HCT116 (cell line): ENCODE data around the gene KANSL3. TPM values are rescaled to one million over a fixed set of nuclear protein-coding genes. Genes with fewer than 3 reads are reported as not detected.

Experiments
- ATAC-seq: fragments of 200-7000 bp; cut with Tn5 transposase; 2 replicates; pipeline ENCODE4 v1.9.1; 2020; ENCODE audit warnings: mild to moderate bottlenecking, moderate library complexity
- BruUV-seq: library from RNA; stranded (reverse); fragments of 400-500 nt; replicated peaks from 2 replicates; lab custom pipeline; 2021; lab: Mats Ljungman, UMichigan
- CTCF ChIA-PET: fragments of 300-600 bp; sonication (Branson Sonifier 250); formaldehyde crosslinking; loops from one replicate; lab custom pipeline; 2021; ENCODE audit warnings: antibody characterized with exemption; lab: Charles Lee
- POLR2A ChIA-PET: fragments of 300-600, 350-600 bp; sonication (Branson Sonifier 250); formaldehyde crosslinking; loops from one replicate; lab custom pipeline; 2021; ENCODE audit warnings: antibody characterized with exemption; lab: Charles Lee
- RAD21 ChIA-PET, 2 experiments: fragments of 300-600 bp; sonication (Branson Sonifier 250); formaldehyde crosslinking; loops; one replicate each; lab custom pipeline; 2023; ENCODE audit warnings: low total read pairs in 2 of 2; ENCODE audit not compliant: uncharacterized antibody in 2 of 2, unreplicated experiment in 2 of 2, low non-redundant PET in 1 of 2; lab: Charles Lee
- DNase-seq: peaks from one replicate; pipeline ENCODE4 v3.0.0-alpha.2; 2010; ENCODE audit warnings: low read depth, low spot score
- H2AFZ ChIP-seq: fragments of 200-600 bp; shearing (Covaris generic), sonication (generic); 2 replicates; pipeline ENCODE4 v1.6.1; 2017; ENCODE audit warnings: low read depth, mixed run types, mixed read lengths, antibody characterized with exemption, low read length; ENCODE audit not compliant: poor library complexity, severe bottlenecking
- H3K27ac ChIP-seq: 2 replicates; pipeline ENCODE4 v1.5.1; 2012; ENCODE audit warnings: low read depth, low read length
- H3K27me3 ChIP-seq: fragments of 200-600 bp; sonication (generic); 2 replicates; pipeline ENCODE4 v1.6.1; 2016; ENCODE audit warnings: mixed run types, low read length, mixed read lengths; ENCODE audit not compliant: insufficient read depth
- H3K36me3 ChIP-seq, 2 experiments: fragments of 200-500 bp in 1 of 2; fragments of 200-600 bp in 1 of 2; sonication (Bioruptor generic) in 1 of 2; sonication (generic) in 1 of 2; 2 replicates each; pipeline versions ENCODE4 v1.5.1 to v1.6.1; 2014 to 2016; ENCODE audit warnings: low read length in 2 of 2, inconsistent platforms in 1 of 2, mixed read lengths in 1 of 2, mixed run types in 1 of 2; ENCODE audit not compliant: insufficient read depth in 2 of 2, control insufficient read depth in 1 of 2
- H3K4me1 ChIP-seq, 2 experiments: fragments of 200-600 bp in 1 of 2; sonication (generic) in 1 of 2; 2 replicates each; pipeline versions ENCODE4 v1.5.1 to v1.6.1; 2012 to 2017; ENCODE audit warnings: low read length in 2 of 2, inconsistent platforms in 1 of 2, mild to moderate bottlenecking in 1 of 2, mixed read lengths in 1 of 2, mixed run types in 1 of 2, moderate library complexity in 1 of 2; ENCODE audit not compliant: insufficient read depth in 2 of 2, control insufficient read depth in 1 of 2
- H3K4me2 ChIP-seq: fragments of 200-600 bp; sonication (generic); 2 replicates; pipeline ENCODE4 v1.6.1; 2017; ENCODE audit warnings: mixed run types, low read length, mixed read lengths
- H3K4me3 ChIP-seq, 2 experiments: fragments of 200-600 bp in 1 of 2; sonication (generic) in 1 of 2; replicated peaks in 1 of 2; 2 replicates each; pipeline ENCODE4 v1.5.1; 2011 to 2016; ENCODE audit warnings: low read length in 2 of 2, control low read depth in 1 of 2, low read depth in 1 of 2, mild to moderate bottlenecking in 1 of 2, mixed read lengths in 1 of 2, mixed run types in 1 of 2
- H3K79me2 ChIP-seq: fragments of 200-600 bp; sonication (generic); 2 replicates; pipeline ENCODE4 v1.6.1; 2017; ENCODE audit warnings: mild to moderate bottlenecking, mixed run types, low read length, moderate library complexity, mixed read lengths; ENCODE audit not compliant: insufficient read depth
- H3K9ac ChIP-seq: fragments of 200-600 bp; sonication (generic); 2 replicates; pipeline ENCODE4 v1.6.1; 2016; ENCODE audit warnings: low read length, mixed read lengths
- H3K9me2 ChIP-seq: fragments of 200-600 bp; sonication (generic), shearing (Covaris generic); 2 replicates; pipeline ENCODE4 v1.6.1; 2017; ENCODE audit warnings: mixed run types, mild to moderate bottlenecking, moderate library complexity; ENCODE audit not compliant: insufficient read depth
- H3K9me3 ChIP-seq, 2 experiments: fragments of 200-500 bp in 1 of 2; fragments of 200-600 bp in 1 of 2; sonication (Bioruptor generic) in 1 of 2; sonication (generic) in 1 of 2; 2 replicates each; pipeline ENCODE4 v1.6.1; 2014 to 2017; ENCODE audit warnings: low read length in 2 of 2, mixed read lengths in 2 of 2, inconsistent platforms in 1 of 2, low read depth in 1 of 2, mild to moderate bottlenecking in 1 of 2, mixed run types in 1 of 2, moderate library complexity in 1 of 2; ENCODE audit not compliant: control insufficient read depth in 1 of 2, insufficient read depth in 1 of 2
- H4K20me1 ChIP-seq: fragments of 200-600 bp; sonication (generic), shearing (Covaris generic); 2 replicates; pipeline ENCODE4 v1.6.1; 2017; ENCODE audit warnings: mixed run types, mild to moderate bottlenecking, moderate library complexity; ENCODE audit not compliant: insufficient read depth
- CBX3 ChIP-seq: IDR thresholded peaks from 2 replicates; pipeline ENCODE4 v1.6.1; 2012; ENCODE audit warnings: low read depth
- EGR1 ChIP-seq: IDR thresholded peaks from 2 replicates; pipeline ENCODE4 v1.6.1; 2012; ENCODE audit warnings: low read depth
- JUND ChIP-seq: IDR thresholded peaks from 2 replicates; pipeline ENCODE4 v1.6.1; 2012
- POLR2A ChIP-seq: IDR thresholded peaks from 2 replicates; pipeline ENCODE4 v1.7.0; 2011; ENCODE audit warnings: borderline replicate concordance; ENCODE audit not compliant: insufficient read depth, insufficient read length; ENCODE audit errors: extremely low read depth
- POLR2AphosphoS5 ChIP-seq: IDR thresholded peaks from 2 replicates; pipeline ENCODE4 v1.6.1; 2011; ENCODE audit warnings: mild to moderate bottlenecking, low read depth, low read length, moderate library complexity
- RAD21 ChIP-seq: IDR thresholded peaks from 2 replicates; pipeline ENCODE4 v1.6.1; 2012; ENCODE audit warnings: low read depth, mild to moderate bottlenecking
- REST ChIP-seq: IDR thresholded peaks from 2 replicates; pipeline ENCODE4 v1.6.1; 2012; ENCODE audit warnings: low read depth
- SP1 ChIP-seq: IDR thresholded peaks from 2 replicates; pipeline ENCODE4 v1.6.1; 2012; ENCODE audit warnings: low read depth
- SRF ChIP-seq: IDR thresholded peaks from 2 replicates; pipeline ENCODE4 v1.6.1; 2012; ENCODE audit warnings: low read depth
- TCF7L2 ChIP-seq: IDR thresholded peaks from 2 replicates; pipeline ENCODE4 v1.7.0; 2011; ENCODE audit warnings: borderline replicate concordance, inconsistent platforms; ENCODE audit not compliant: insufficient read depth, insufficient read length; ENCODE audit errors: extremely low read depth
- YY1 ChIP-seq: IDR thresholded peaks from 2 replicates; pipeline ENCODE4 v1.6.1; 2011; ENCODE audit warnings: low read length, low read depth, moderate library complexity, mild to moderate bottlenecking; ENCODE audit not compliant: insufficient replicate concordance; ENCODE audit errors: extremely low read depth
- ZBTB33 ChIP-seq: IDR thresholded peaks from 2 replicates; pipeline ENCODE4 v1.6.1; 2011; ENCODE audit warnings: mild to moderate bottlenecking, low read length, moderate library complexity; ENCODE audit not compliant: insufficient replicate concordance; ENCODE audit errors: extremely low read depth
- ZFX ChIP-seq: fragments of 450-650 bp; IDR thresholded peaks from 2 replicates; pipeline ENCODE4 v1.6.1; 2017
- intact Hi-C: fragments of 100-400 bp; cut with micrococcal nuclease; formaldehyde crosslinking; loops from 2 replicates; pipeline ENCODE4 v1.10.0; 2022
- total RNA-seq: library from RNA; stranded (reverse); gene quantifications from one replicate; pipeline ENCODE4 v1.2.1, GENCODE V29; 2021; ENCODE audit not compliant: unreplicated experiment
- TF ChIP-seq, protein P1 (sequence below), 3 experiments: fragments of 200-600 bp in 1 of 3; sonication (generic) in 1 of 3; IDR thresholded peaks in 2 of 3; conservative IDR thresholded peaks in 1 of 3; 2 replicates each; pipeline ENCODE4 v1.5.1; 2012 to 2017; ENCODE audit warnings: low read depth in 2 of 3, low read length in 2 of 3, antibody characterized with exemption in 1 of 3, borderline replicate concordance in 1 of 3, control low read depth in 1 of 3, mild to moderate bottlenecking in 1 of 3, mixed read lengths in 1 of 3, mixed run types in 1 of 3, moderate library complexity in 1 of 3; ENCODE audit not compliant: insufficient read depth in 1 of 3

Gene KANSL3
- total RNA-seq, 1 experiment from 2014 or later = 35.8 TPM

DNA sequence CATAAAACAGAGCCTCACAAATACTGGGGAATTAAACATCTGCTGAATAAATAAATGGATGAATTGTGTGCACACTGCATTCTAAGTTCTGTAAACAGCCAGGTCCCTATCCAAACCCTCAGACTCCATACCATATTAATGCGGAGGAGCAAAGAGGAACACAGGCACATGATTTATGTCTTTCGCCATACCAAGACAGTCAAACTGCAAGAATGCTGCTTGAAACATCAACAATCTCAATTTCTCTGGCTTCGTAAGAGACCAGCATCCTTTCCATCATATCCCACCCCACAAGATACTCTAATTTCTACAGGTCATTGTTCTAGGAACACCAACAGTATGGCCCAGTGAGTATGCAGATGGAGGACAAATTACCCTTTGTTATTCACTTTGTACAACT is 15.0 kb downstream of the KANSL3 start:
- H2AFZ ChIP-seq = no peak overlapping the region
- intact Hi-C loops = no loop called here
- DNase-seq = no peak
- no peak overlapping the region for H3K27ac ChIP-seq
- no peak overlapping the region for H3K4me3 ChIP-seq
- H3K4me1 ChIP-seq = no peaks in the 10 kb centered on the region
- H4K20me1 ChIP-seq = no peaks in the 10 kb centered on the region
- H3K9me2 ChIP-seq = no peaks in the 10 kb centered on the region
- POLR2A ChIA-PET = no interaction called here
- H3K9me3 ChIP-seq = no peaks in the 10 kb centered on the region
- no peak overlapping the region for H3K4me2 ChIP-seq
- TF ChIP-seq REST (no peak), SRF (no peak), POLR2AphosphoS5 (no peak), POLR2A (no peak), CBX3 (no peak)
- no peak for ATAC-seq
- no peaks in the 10 kb centered on the region for H3K27me3 ChIP-seq
- BruUV-seq = no TSS peak
- no peak overlapping the region for H3K9ac ChIP-seq
- peaks cover 10 to 24% of the 10 kb centered on the region in 2 experiments; a peak in 3 of 4 replicates for H3K36me3 ChIP-seq
- CTCF ChIA-PET = no interaction called here
- RAD21 ChIA-PET = no interaction called here
- peaks cover 19% of the 10 kb centered on the region; the same call in 1 of the 2 replicates for H3K79me2 ChIP-seq

DNA sequence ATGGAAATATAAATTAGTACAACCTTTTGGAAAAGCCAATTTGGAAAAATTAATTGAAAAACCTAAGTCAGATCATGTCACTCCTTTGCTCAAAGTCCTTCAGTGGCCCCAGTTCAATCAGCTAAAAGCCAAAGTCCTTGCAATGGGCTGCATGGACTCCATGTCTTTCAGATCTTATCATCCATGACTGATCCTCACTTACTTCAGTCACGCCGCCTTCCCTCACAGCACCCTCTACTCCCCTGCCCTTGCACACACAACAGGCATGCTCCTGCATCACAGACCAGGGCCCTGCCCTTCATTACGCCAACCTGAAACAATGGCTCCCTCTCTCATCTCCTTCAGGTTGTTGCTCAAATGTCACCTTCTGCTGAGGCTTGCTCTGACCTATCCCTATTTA is 15.6 kb downstream of the KANSL3 start:
- Histone ChIP-seq H3K9me3 (no peaks in the 10 kb centered on the region), H3K36me3 (peaks cover 10 to 18% of the 10 kb centered on the region in 2 experiments; a peak in 3 of 4 replicates), H3K9ac (no peak overlapping the region), H3K27me3 (no peaks in the 10 kb centered on the region), H3K4me3 (no peak overlapping the region), H2AFZ (no peak overlapping the region), H3K9me2 (no peaks in the 10 kb centered on the region), H3K27ac (no peak overlapping the region), H3K4me2 (no peak overlapping the region), H3K4me1 (no peaks in the 10 kb centered on the region), H3K79me2 (peaks cover 19% of the 10 kb centered on the region; the same call in 1 of the 2 replicates), H4K20me1 (no peaks in the 10 kb centered on the region)
- no TSS peak for BruUV-seq
- no peak for ATAC-seq
- ChIA-PET RAD21 (no interaction called here), CTCF (no interaction called here), POLR2A (no interaction called here)
- no peak for DNase-seq
- intact Hi-C loops = no loop called here
- no peak for TF ChIP-seq RAD21
- no peak for TF ChIP-seq ZFX
- no peak for TF ChIP-seq SP1
- no peak for TF ChIP-seq SRF
- no peak for TF ChIP-seq YY1
- TF ChIP-seq CBX3 = no peak
- TF ChIP-seq TCF7L2 = no peak
- no peak for TF ChIP-seq EGR1
- TF ChIP-seq JUND = no peak
- no peak for TF ChIP-seq ZBTB33
- TF ChIP-seq POLR2AphosphoS5 = no peak
- TF ChIP-seq, protein P1, sequence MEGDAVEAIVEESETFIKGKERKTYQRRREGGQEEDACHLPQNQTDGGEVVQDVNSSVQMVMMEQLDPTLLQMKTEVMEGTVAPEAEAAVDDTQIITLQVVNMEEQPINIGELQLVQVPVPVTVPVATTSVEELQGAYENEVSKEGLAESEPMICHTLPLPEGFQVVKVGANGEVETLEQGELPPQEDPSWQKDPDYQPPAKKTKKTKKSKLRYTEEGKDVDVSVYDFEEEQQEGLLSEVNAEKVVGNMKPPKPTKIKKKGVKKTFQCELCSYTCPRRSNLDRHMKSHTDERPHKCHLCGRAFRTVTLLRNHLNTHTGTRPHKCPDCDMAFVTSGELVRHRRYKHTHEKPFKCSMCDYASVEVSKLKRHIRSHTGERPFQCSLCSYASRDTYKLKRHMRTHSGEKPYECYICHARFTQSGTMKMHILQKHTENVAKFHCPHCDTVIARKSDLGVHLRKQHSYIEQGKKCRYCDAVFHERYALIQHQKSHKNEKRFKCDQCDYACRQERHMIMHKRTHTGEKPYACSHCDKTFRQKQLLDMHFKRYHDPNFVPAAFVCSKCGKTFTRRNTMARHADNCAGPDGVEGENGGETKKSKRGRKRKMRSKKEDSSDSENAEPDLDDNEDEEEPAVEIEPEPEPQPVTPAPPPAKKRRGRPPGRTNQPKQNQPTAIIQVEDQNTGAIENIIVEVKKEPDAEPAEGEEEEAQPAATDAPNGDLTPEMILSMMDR (IDR thresholded peaks at IDR 0.05 in 2 of 3, conservative IDR thresholded peaks at IDR 0.05 in 1 of 3; ENCODE audit: borderline replicate concordance in 1 of 3, insufficient read depth in 1 of 3, low read depth in 2 of 3, low read length in 2 of 3) = no peak
